HG02623 (cell line): ENCODE results near the gene SREBF1.

Experiments
- ATAC-seq: cut with Tn5 transposase; IDR thresholded peaks from one replicate; pipeline ENCODE4 v1.9.1; 2021; ENCODE audit warnings: moderate library complexity; ENCODE audit not compliant: unreplicated experiment

The SREBF1 gene

DNA sequence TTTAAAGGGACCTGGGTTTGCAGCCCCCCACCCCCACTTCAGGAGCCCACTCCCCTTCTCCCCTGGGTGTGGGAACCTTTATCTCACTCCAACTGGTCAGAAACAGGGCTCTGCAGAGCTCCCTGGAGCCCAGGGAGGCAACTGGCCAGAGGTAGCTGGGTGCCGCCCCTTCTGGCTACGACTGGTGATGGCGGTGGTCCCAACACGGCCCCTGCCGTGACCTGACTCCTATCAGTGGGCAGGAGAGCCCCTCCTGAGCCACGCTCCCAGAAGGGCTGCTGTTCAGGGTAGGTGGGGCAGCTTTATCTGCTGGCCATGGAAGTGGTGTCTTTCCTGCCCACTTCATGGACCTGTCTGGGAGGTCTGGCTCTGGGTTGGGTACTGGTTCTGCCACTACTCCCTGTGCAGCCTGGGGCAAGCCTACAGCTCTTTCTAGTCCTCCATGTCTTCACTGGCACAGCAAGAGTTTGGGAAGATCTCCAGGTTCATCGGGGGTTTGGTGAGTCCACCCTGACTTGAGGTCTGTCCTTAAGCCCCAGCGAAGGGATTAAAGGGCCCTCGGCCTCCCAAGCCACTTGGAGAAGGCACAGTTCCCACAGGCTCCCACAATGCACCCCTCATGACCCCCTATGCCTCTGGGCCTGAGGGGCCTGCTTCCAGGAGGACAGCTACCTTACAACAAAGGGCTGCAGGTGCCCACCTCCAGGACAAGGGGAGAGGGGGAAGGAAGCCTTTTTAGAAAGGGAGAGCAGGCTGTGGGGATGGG is 5.5 kb upstream of the SREBF1 start:
- no peak for ATAC-seq

DNA sequence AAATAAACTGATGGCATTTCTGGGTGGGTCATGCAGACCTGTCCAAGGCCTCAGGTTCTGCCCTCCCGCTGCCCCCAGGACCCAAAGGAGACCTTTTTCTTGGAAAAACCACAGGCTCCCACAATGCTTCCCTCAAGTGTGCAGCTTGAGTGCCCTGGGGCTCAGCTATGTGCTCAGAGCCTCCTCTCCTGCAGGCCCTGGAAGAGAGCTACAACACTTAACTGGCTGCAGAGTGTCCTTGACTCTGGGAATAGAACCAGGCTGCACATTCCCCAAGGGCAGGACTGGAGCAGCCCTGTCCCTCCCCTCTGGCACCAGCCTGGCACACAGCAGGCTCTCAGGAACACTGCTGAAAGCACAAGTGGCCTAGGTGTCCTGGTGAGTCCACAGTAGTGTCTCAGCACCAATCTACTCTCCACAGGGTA is 4.8 kb upstream of the SREBF1 start:
- ATAC-seq: no peak

DNA sequence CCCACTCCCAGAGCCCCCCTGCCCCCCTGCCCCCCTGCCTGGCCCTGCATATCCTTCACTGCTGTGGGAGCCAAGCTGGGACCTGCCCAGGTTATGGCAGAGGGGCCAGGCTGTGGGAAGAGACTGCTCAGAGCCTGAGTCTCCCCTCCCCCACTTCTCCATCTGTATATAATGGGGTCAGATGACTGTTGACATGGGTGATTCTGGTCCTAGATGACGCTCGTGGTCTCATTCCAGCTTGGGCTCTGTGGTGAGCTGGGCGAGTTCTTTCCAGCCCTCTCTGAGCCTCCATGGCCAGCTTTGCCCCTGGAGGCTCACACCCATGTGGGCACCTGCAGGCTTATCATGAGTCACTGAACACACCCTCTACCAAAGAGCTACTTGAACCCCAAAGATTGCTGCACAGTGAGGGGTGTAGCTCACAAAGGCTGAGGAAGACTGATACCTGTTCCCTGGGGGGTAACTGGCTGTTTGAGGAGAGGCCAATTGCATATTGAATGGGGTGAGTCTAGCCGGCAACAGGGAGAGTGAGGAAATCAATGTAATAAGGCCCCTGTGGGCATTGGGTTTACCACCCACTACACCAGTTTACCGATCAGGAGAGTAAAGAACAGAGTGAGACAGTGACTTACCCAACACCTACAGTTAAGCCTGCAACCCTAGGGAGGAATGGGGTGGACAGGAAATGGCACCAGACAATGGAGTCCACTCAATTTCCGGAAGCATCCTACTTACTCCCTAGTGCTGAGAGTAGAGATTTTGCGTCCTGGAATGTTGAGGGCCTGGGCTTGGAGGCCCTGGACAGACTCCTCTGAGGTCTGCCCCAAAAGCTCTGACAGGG is 4.2 kb upstream of the SREBF1 start:
- ATAC-seq: no peak

DNA sequence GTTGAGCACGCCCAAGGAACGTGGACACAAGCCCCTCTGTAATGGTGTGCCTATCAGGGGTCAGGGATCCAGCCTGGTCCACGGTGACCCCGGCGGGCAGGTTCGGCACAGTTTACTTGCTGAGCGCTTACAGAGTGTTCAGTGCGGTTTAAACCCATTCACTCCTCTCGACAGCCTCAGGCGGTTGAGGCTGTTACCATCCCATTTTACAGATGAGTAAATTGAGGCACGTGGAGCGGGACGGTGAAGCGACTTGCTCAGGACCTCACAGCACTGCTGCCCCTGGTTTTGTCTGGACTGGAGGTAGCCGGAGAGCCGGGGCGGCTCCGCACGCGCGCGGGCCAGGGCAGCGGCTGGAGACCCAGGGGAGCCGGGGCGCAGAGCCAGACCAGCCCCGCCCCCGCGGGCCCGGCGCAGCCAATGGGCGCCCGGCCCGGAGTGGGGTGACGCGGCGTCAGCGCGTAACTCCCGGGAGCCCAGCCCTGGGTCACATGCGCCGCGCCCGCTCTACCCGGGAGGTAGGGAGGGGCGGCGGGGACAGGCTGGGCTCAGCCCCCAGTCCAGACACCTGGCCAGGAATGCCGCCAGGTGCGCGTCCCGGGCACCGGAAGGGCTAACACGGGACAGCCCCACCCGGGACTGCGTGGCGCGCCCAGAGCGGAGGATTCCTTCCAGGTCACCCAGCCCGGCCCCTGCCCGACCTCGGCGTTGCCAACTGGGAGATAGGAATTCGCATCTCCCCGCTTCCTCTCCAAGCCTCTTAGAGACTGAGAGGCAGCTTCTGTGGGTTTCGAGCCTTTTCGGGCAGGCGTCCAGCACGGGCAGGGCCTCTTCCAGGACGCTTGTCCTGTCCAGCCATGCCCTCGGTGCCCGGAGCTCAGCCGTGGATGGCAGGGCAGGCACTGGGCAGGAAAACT is 3.3 kb upstream of the SREBF1 start:
- peak; percentile 58 for ATAC-seq

DNA sequence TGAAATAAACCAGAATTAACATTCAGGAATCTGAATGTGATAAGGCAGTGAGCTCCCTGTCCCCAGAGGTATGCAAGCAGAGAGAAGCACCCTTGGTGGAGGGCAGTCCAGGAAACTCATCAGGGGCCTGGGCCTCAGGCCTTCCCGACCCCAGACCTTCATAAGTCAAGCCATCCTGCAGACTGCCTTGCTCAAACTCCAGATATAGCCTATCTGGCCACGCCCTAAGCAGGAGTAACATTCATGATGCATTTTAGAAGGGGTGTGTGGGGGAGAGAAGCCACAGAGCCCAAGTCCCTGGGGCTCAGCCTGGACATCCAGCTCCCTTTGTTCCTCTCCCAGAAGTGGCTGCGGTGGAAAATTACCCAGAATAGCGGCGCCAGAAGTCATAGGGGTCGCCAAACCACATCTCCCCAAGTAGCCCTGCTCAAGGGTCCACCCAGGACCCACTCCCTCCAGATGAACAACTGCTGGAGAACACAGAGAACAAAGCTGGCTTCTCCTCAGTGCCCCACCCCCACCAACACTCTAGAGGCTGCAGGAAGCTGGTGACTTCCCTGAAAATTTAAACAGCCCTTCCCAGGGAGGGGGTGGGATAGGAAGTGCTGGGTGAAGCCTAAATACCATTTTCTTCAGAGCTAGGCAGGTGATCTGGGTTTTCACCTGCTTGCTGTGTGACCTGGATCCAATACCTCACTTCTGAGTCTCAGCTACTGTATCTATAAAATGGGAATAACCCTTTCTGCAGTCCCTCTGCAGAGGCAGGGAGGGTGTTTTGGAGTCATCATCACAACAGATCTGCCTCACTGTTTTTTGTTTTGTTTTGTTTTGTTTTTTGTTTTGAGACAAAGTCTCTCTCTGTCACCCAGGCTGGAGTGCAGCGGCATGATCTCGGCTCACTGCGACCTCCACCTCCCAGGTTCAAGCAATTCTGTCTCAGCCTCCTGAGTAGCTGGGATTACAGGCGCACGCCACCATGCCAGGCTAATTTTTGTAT is 1.5 kb upstream of the SREBF1 start:
- no peak for ATAC-seq

DNA sequence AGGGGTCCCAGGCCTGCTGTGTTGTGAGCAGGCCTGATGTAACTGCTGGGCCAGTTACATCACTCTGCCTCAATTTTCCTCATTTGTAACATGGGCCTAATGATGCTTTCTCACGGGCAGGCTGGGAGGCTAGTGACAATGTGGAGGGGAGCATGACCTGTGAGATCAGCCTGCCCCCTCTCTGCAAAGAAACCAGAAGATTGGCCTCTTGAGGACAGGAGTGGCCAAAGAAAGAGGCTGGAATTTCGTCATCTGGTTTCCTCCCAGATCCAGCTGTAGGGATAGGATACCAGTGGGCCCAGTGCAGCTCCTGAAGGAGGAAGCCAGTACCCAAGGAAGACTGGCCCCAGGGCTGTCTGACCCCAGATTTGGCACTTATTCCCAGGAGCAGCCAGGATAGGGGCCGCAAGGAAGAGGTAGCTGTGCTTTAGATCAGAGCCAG is 615 bp upstream of the SREBF1 start:
- no peak for ATAC-seq

DNA sequence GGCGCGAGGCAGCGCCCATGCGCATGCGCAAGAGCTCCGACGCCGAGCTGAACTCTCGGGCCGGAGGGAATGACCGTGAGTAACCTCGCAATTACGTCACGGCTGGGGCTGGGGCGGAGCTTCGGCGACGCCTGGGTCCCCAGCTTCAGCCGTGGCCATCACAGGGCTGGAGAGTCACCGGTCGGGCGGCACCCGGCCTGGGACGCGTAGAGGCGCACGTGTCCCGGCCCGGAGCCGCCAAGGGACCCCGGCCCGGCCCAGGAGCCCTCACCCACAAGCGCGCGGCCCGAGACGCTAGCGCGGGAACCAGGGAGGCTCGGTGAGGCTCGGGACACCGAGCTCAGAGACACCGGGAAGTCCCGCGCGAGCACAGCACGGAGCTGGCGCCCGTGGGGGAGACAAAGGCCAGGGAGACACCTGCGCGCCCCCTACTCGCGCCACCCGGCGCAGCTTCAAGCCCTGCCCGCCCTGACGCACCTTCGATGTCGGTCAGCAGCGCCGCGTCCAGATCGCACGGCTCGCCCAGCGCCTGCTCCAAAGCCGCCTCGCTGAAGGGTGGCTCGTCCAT is 452 bp downstream of the SREBF1 start:
- ATAC-seq: peak; percentile 59

DNA sequence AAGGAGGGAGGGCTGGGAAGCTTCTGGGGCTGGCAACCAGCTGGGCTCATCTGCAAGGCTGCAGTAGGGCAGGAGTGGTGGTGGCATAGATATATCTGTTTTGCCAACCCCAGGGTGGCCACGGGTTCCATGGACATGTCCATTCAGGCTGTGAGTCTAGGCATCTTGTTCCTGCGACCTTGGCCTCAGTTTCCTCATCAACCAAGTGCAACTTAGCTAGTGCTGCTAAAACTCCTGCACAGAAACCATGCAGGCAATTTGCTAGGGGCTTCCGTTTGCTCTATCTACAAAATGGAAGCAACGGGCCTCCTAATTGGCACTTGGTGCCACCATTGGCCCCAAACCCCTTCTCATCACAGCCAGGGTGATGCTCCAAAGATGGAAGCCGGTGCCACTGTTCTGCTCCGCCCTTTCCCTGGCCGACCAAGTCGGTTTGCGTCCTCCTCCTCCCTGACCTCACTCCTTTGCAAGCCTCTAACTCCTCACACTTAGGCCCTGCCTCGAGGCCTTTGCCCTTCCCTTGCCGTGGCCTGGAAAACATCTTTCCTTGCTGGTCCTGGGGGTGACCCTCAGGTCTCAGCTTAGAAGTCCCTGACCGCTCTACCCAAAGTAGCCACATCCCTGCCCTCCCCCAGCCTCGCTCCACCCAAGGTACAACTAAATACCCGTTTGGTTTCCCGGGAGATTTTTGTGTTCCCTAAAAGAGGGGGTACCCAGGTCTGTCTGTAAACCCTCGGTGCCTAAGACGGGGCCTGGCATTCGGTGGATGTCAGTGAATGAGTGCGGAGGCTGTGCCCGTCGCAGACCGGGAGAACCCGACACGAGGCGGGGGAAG is 1.2 kb downstream of the SREBF1 start:
- ATAC-seq: no peak

DNA sequence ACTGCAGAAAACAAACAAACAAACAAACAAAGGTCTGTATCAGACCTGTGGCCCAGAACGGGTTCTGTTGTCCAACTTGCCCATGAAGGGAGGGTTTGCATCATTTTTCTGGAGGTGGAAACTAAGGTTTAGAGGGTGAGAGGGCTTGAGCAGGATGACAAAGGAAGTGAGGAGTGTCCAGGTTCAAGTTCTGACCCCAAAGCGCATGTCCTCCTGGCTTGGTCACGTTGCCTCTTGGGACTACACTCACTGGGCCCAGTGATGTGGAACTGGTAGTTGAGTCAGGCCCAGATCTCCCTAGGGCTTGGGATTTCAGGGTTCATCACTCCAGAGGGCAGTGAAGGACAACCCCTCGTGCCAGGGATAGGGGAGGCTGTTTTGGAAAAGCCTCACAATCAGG is 1.8 kb downstream of the SREBF1 start:
- no peak for ATAC-seq

DNA sequence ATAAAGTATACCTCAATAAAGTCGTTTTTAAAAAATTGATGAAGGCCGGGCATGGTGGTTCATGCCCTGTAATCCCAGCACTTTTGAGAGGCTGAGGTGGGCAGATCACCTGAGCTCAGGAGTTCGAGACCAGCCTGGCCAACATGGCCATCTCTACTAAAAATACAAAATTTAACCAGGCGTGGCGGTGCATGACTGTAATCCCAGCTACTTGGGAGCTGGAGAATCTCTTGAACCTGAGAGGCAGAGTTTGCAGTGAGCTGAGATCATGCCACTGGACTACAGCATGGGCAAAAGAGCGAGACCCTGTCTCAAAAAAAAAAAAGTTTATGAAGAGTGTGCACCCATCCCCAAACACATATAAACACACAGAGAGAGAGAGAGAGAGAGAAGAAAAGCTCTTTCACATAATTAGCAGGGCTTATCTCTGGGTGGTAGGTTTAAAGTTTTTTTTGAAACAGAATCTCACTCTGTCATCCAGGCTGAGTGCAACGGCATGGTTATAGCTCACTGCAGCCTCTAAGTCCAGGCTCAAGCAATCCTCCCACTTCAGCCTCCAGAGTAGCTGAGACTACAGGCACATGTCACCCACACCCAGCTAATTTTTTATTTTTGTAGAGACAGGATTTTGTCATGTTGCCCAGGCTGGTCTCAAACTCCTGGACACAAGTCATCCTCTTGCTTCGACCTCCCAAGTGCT is 3.0 kb downstream of the SREBF1 start:
- ATAC-seq: no peak

DNA sequence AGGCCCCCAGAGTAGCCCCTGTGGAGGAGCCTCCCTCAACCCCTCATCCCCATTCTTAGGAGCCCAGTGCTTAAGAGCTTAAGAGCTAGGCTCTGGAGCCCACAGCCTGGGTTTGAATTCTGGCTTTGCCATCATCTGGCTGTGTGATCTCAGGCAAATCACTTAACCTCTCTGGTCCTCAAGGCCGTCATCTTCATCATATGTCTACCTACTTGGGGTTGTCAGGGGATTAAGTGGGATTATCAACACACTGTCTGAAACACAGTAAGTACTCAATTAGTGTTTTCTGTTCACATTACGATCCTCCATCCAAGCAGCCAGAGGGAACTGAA is 4.8 kb downstream of the SREBF1 start:
- no peak for ATAC-seq

DNA sequence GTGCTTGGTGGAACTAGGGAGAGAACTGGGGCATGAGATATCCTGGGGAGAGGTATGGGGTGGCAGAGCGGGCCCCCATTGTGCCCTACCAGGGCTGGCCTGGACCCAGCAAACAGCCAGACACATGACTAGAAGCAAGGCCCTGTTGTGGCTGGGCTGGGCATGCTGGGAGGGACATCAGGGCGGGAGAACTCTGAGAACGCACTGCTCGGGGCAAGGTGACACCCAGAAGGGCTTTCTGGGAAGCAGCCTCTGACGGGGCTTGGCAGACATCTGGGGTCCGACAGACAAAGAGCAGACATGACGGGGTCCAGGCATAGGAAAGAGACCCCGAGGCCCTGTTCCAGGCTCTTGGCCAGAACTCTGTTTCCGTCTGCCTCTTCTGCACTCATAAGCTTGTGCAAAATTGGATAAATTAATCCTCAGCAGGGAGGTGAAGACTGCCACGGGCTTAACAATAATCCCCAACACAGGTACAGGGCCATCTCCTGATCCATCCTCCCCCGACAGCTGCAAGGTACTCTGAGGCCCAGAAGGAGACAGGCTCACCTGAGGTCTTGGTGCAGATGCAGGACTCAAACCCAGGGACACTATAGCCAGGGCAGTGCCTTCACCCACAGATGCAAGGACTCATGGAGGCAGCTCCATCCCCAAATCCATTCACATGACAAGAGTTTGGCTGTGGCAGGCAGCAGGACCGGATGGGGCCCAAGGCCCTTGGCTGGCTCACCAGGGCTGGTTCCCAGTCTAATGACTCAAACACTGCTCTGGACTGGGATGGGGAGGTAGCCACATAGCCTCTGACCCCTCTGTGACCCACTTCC is 5.4 kb downstream of the SREBF1 start:
- no peak for ATAC-seq

DNA sequence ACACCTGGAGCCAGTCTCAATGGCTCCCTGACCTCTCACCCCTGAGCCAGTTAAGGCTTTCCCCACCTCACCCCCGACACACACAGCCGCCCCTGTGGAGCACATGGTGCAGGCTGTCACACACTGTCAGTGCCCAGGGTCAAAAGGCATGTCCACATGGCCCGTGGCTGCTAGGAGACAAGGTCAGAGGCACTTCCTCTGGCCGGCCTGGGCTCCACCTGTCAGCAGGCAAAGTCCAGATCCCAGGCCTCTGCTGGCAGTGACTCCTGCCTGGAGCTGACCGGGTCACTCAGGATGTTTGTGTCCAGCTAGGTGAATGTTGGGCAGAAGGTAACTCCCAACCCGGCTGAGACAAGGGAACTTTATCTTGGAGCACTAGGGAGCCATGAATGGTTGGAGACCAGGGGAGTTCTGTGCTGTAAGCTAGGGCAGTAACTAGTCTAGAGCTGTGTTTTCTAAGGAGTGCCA is 6.0 kb downstream of the SREBF1 start:
- no peak for ATAC-seq

DNA sequence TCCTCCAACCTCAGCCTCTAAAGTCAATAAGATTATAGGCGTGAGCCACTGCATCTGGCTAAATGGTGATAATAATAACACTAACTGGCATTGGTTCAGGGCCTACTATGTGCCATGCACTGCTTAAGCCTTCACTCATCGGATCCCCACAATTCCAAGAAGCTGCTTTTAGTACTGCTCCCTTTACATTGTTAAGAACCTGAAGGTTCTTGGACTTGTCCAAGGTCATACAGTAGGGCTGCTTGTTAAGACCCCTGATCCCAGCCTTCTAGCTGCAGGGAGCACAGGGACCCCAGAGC is 6.6 kb downstream of the SREBF1 start:
- no peak for ATAC-seq

DNA sequence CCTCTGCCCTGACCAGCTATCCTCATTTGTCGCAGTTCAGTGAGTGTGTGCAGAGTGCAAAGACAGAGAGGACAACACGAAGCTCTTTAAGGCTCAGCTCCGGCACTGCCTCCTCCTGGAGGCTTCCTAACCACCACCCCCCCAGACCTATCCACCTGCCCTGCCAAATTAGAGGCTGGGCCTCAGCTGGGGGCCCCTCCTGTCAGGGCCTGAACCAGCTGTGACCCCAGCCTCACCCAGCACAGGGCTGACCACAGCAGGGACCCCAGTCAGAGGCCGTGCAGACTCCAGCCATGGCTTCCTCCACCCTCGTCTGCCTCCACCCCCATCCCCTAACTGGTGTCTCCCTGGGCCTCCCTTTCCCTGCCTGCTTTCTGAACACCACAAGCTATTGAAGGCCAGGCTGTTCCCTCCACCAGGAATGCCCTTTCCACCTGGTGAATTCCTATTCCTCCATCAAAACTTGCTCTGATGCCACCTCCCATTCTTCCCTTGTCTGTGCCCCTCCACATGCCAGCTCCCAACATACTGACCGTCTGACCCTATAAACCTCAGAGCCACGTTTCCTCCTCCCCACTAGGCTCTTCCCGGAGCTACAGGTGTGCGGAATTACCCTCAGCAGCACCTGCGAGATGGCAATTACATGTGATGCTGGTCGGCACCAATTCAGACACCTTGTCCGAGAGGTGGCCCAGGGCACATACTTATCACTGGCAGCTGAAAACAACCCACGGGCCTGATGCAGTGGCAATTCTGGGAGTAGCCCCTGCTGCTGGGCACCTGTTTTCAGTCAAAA is 8.8 kb downstream of the SREBF1 start:
- no peak for ATAC-seq

DNA sequence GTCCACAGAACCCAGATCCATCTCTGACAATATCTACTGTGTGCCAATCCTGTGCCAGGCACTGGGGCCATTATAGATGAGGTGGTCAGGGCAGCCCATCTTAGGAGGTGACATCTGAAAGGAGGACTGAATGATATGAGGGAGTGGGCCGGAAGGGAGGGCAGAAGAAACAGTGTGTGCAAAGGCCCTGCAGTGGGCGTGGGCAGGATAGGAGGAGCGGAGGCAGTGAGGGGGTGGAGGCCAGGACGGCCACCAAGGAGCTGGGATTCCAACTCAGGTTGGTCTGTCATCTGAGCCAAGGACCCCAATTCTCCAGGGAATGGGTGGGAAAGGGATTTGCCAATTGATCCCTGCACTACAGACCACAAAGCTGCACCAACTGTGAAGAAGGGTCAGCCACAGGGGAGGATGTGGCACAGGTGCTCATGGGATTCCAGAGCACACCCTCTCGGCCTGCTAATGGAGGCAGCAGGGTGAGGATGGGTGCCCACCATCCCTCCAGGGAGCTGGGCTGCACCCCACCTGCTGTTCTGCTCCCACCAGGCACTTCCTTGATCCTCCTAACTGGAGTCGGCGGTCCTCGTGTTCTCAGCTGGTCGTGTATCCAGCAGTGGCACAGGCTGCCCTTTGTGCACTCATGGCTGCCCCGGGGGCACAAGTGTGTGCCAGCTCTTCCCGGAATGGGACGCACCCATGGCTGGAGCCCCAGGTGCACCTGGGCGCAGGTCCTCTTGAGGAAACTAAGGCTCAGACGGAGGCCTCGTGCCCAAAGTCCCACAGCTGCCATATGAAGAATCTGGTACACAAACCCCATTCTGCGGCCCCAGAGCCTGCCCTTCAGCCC is 9.6 kb downstream of the SREBF1 start:
- ATAC-seq: no peak
